Stimulated activated CD8-positive, alpha-beta memory T cell treated with anti-CD3 and anti-CD28 coated beads, Interleukin-4, amount 100 ng/mL, for 1 hour (primary cell): ENCODE data around the gene MTHFR.

Experiments
- DNase-seq, 2 donors: peaks; one replicate each; pipeline ENCODE4 v3.0.0-alpha.2; 2020; ENCODE audit warnings: low read depth in 2 of 2, low spot score in 1 of 2

Gene MTHFR

DNA sequence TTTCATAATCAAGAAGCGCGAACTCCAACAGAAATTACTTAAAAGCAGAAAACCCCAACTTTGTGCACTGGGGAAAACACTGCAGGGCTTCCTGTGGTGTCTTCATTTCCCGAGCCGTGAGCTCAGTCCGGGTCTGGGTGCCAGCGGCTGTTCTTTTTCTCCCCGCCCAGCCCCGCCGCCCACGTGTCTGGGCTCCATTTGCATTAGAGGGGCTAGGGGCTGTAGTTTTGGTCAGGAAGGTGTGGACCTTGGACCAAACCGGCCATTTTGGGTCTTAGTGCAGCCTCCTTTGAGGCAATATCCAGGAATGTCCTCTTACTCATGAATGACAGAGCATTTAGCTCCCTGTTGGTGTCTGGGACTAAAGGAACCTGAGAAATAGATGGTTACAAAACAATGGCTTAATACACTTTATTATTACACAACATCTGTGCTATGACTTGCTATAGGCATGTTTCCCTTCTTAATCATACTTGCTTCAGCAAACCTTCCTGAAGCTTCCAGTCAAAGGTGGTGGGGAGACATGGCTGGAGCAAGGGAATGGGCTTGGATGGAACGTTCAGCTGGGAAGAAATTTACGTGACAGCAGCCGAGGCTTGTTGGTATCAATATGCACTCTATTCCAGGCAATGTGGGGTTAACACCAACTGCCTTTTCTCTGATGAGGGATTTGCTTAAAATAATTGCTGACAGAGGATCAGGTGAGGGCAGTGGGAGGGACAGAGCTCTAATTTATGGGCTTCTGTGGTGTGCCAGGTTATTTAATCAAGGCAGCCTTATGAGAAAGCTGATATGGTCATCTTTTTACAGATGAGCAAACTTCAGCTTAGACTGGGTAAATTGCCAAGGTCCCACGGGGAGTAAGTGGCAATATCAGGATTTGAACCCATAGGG, 68.8 kb downstream of the MTHFR start:
- no peak for DNase-seq

DNA sequence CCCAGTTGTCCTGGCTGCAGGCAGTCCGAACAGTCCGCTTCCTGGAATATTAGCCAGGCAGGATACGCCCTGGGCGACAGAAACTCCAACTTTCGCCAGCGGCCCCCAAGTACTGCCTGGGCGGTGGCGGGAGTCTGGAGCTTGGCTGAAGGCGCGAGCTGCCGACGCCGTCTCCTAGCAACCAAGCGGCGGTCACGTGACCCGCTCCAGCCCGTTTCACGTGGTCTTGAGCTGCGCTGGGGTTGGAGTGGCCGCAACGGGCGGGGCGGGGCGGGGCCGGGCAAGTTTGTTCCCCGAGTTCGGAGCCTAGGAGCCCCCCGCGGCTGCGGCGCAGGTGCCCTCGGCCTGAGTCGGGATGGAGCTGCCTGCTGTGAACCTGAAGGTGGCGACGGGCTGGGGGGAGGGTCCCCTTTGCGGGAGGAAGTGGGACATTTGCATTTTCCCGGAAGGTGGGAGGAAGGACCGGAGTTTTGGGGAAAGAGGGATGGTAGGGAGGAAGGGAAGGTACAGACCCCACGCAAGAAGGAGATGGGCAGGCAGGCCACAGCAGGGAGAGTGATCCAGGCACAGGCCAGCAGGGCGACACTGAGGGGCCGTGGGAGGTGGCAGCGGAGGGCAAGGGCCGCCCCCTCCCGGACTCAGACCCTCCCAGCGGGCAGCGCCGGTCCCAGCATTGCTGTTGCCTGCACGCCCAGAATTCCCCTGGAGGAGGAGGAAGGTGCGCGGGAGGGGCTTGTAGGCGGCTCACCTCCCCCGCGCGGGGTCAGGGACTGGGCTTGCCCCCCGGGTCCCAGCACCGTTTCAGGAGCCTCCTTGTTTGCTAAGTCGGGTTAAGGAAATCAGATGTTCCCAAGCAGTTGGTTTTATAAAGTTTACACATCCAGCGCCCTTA, 69.7 kb downstream of the MTHFR start, which contains the start of gene AGTRAP:
AGTRAP (plus strand) TSS at position 283 of the 892 bp plus-strand sequence; CDS start at position 356, 73 bp downstream.
- peak; percentile 73 to 75 for DNase-seq
